OCI-LY1 (cell line): ENCODE data around the gene FRY.

ENCODE experiments used
- CTCF ChIP-seq: fragments of 200-600 bp; sonication (generic), shearing (Covaris generic); IDR thresholded peaks from 2 replicates; pipeline ENCODE4 v1.5.1; 2017; ENCODE audit warnings: mild to moderate bottlenecking, antibody characterized with exemption, low read length, moderate library complexity, mixed read lengths
- EZH2 ChIP-seq: fragments of 200-600 bp; sonication (generic), shearing (Covaris generic); IDR thresholded peaks from 2 replicates; pipeline ENCODE4 v1.8.0; 2017; ENCODE audit warnings: borderline replicate concordance, mixed run types, mild to moderate bottlenecking, antibody characterized with exemption, low read length, moderate library complexity, mixed read lengths

- TF ChIP-seq CTCF (no peak), EZH2 (no peak)
These were observed 24.7 kb downstream of the FRY start for GRCh38 chr13:32056316-32056715.
